Liver (tissue), 9 donors: ENCODE data around the gene C3. TPM values are rescaled to one million over a fixed set of nuclear protein-coding genes. Genes with fewer than 3 reads are reported as not detected.
A peak's percentile ranks its signal among the peaks of the same experiment; 100 is the strongest.

Experiments
- DNase-seq: peaks from one replicate; pipeline ENCODE4 v3.0.0-alpha.2; 2017; ENCODE audit warnings: low spot score
- H3K27ac ChIP-seq, 2 donors: one replicate each; pipeline ENCODE4 v1.7.0; 2013; ENCODE audit warnings: inconsistent platforms in 2 of 2, low read length in 2 of 2, control low read depth in 1 of 2, low read depth in 1 of 2, mild to moderate bottlenecking in 1 of 2
- H3K27me3 ChIP-seq, 4 donors: one replicate each; pipeline versions ENCODE4 v1.6.1 to v1.7.0; 2013; ENCODE audit warnings: low read length in 3 of 4, inconsistent platforms in 1 of 4, mild to moderate bottlenecking in 1 of 4, moderate library complexity in 1 of 4; ENCODE audit not compliant: control insufficient read depth in 4 of 4, insufficient read depth in 4 of 4
- H3K36me3 ChIP-seq, 4 donors: one replicate each; pipeline versions ENCODE4 v1.6.1 to v1.7.0; 2013; ENCODE audit warnings: low read length in 3 of 4, mild to moderate bottlenecking in 3 of 4, low read depth in 1 of 4, moderate library complexity in 1 of 4; ENCODE audit not compliant: control insufficient read depth in 4 of 4, insufficient read depth in 3 of 4
- H3K4me1 ChIP-seq, 4 donors: one replicate each; pipeline versions ENCODE4 v1.6.1 to v1.7.0; 2013; ENCODE audit warnings: low read length in 3 of 4, mild to moderate bottlenecking in 3 of 4, moderate library complexity in 1 of 4; ENCODE audit not compliant: control insufficient read depth in 4 of 4, insufficient read depth in 4 of 4
- H3K4me3 ChIP-seq, 3 donors: one replicate each; pipeline versions ENCODE4 v1.6.1 to v1.7.0; 2013; ENCODE audit warnings: low read length in 3 of 3, control low read depth in 1 of 3, low read depth in 1 of 3, mild to moderate bottlenecking in 1 of 3
- H3K9ac ChIP-seq, 2 donors: one replicate each; pipeline ENCODE4 v1.7.0; 2013; ENCODE audit warnings: low read length in 2 of 2, mild to moderate bottlenecking in 2 of 2, moderate library complexity in 2 of 2, control low read depth in 1 of 2, low read depth in 1 of 2
- H3K9me3 ChIP-seq, 4 donors: one replicate each; pipeline versions ENCODE4 v1.6.1 to v1.7.0; 2013; ENCODE audit warnings: low read length in 3 of 4; ENCODE audit not compliant: control insufficient read depth in 4 of 4
- EGR1 ChIP-seq, 2 donors: IDR thresholded peaks; 2 replicates each; pipeline ENCODE4 v1.6.1; 2016 to 2018; ENCODE audit warnings: antibody characterized with exemption in 2 of 2, low read depth in 2 of 2
- FOXA2 ChIP-seq: IDR thresholded peaks from 2 replicates; pipeline ENCODE4 v1.6.1; 2016; ENCODE audit warnings: antibody characterized with exemption
- GABPA ChIP-seq, 2 donors: IDR thresholded peaks in 1 of 2; conservative IDR thresholded peaks in 1 of 2; 2 replicates each; pipeline ENCODE4 v1.6.1; 2016; ENCODE audit warnings: antibody characterized with exemption in 2 of 2, mild to moderate bottlenecking in 1 of 2, moderate library complexity in 1 of 2
- HNF4G ChIP-seq: IDR thresholded peaks from 2 replicates; pipeline ENCODE4 v1.6.1; 2016; ENCODE audit warnings: antibody characterized with exemption
- JUND ChIP-seq, 2 donors: IDR thresholded peaks; 2 replicates each; pipeline ENCODE4 v1.6.1; 2016; ENCODE audit warnings: antibody characterized with exemption in 2 of 2
- NR2F2 ChIP-seq: IDR thresholded peaks from 2 replicates; pipeline ENCODE4 v1.6.1; 2016; ENCODE audit warnings: antibody characterized with exemption
- SP1 ChIP-seq: IDR thresholded peaks from 2 replicates; pipeline ENCODE4 v1.6.1; 2018; ENCODE audit warnings: antibody characterized with exemption, mild to moderate bottlenecking
- TAF1 ChIP-seq: conservative IDR thresholded peaks from 2 replicates; pipeline ENCODE4 v1.6.1; 2016; ENCODE audit warnings: antibody characterized with exemption, mild to moderate bottlenecking
- YY1 ChIP-seq: IDR thresholded peaks from 2 replicates; pipeline ENCODE4 v1.6.1; 2016; ENCODE audit warnings: antibody characterized with exemption, mild to moderate bottlenecking
- WGBS: extraction: QIAGEN DNeasy Blood & Tissue Kit; methylation state at CpG from one replicate; pipeline ENCODE4 v1.1.7; 2013; 5-methylcytosine and 5-hydroxymethylcytosine counted together
- polyA plus RNA-seq, 2 donors: library from polyadenylated mRNA; stranded (reverse) in 1 of 2; unstranded in 1 of 2; fragments of 200-250 nt in 1 of 2; fragments of >200 nt in 1 of 2; fragmentation: Nextera tagmentation in 1 of 2; extraction: Ambion mirVana in 1 of 2; gene quantifications; one replicate each; pipeline versions ENCODE4 v1.2.1 to v1.2.3, GENCODE V29; 2013 to 2015
- total RNA-seq, 2 donors: library from RNA; depleted of rRNA; stranded (reverse); fragments of >200 nt; gene quantifications; one replicate each; pipeline ENCODE4 v1.2.3, GENCODE V29; 2014
- TF ChIP-seq, protein P1 (sequence below): IDR thresholded peaks from 2 replicates; pipeline ENCODE4 v1.6.1; 2016; ENCODE audit warnings: antibody characterized with exemption
- TF ChIP-seq, protein P2 (sequence below): IDR thresholded peaks from 2 replicates; pipeline ENCODE4 v1.6.1; 2016; ENCODE audit warnings: antibody characterized with exemption
- TF ChIP-seq, protein P3 (sequence below): IDR thresholded peaks from 2 replicates; pipeline ENCODE4 v1.6.1; 2016; ENCODE audit warnings: antibody characterized with exemption, mild to moderate bottlenecking
- TF ChIP-seq, protein P4 (sequence below): fragments of 150-350 bp; IDR thresholded peaks from 2 replicates; pipeline ENCODE4 v1.5.1; 2017; ENCODE audit warnings: improper control_type of control experiment, low read depth, low read length; ENCODE audit not compliant: missing input control
- TF ChIP-seq, protein P5 (sequence below): IDR thresholded peaks from 2 replicates; pipeline ENCODE4 v1.6.1; 2016; ENCODE audit warnings: antibody characterized with exemption
- donor health status: healthy.
- donor health status: healthy.
- donor health status: healthy.
- donor health status: healthy.
- donor health status: healthy.

C3 gene
- total and polyA plus RNA-seq, 4 donors, result 4,543 to 9,349 (median 8,015) TPM

DNA sequence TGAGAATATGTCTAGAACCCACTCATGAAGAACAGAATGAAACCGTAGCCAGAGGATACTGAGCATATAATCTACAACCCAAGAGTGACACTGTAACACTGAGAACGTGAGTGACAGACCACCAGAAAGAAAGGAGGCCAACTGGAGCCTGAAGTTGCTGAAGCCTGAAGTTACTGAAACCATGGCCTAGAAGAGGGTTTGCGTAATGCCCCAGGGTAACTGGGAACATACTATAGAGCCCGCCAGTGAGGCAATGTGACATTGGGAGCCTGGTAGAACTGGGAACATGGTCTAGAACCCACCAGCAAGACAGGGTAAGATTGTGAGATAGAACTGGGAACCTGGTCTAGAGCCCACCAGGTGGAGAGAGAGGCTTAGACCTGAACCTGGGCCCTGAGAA is 35.0 kb downstream of the C3 start:
- DNase-seq, result no peak
- WGBS, result 91% methylated on average over 4 of the region's 4 CpGs
- H3K4me3 ChIP-seq, result no peak overlapping the region
- peak overlapping the region in 1 of 2 donors; percentile 44 for H3K27ac ChIP-seq
- TF ChIP-seq, protein P1, sequence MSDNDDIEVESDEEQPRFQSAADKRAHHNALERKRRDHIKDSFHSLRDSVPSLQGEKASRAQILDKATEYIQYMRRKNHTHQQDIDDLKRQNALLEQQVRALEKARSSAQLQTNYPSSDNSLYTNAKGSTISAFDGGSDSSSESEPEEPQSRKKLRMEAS, result no peak
- TF ChIP-seq, protein P2, sequence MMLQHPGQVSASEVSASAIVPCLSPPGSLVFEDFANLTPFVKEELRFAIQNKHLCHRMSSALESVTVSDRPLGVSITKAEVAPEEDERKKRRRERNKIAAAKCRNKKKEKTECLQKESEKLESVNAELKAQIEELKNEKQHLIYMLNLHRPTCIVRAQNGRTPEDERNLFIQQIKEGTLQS, result no peak
- H3K36me3 ChIP-seq, result peaks cover 30 to 88% (median 82%) of the 10 kb centered on the region in 4 donors
- H3K9me3 ChIP-seq, result no peaks in the 10 kb centered on the region
- no peaks in the 10 kb centered on the region for H3K27me3 ChIP-seq
- H3K9ac ChIP-seq, result peak overlapping the region in 1 of 2 donors; percentile 7
- H3K4me1 ChIP-seq, result peaks cover 0 to 10% (median 1%) of the 10 kb centered on the region in 4 donors

DNA sequence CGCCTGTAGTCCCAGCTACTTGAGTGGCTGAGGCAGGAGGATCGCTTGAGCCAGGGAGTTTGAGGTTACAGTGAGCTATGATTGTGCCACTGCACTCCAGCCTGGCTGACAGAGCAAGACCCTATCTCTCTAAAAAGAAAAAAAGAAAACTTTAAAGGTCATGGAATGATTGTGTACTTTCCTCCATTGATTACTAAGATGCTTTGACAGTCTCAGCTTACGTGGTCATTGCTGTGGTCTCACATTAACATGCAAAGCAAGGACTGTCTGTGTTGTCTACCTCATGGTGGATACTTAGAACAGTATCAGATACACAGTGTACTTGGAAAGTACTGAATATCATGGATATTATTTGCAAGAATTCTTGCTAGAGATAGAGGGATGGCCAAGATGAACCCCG is 36.5 kb downstream of the C3 start:
- no peak overlapping the region for H3K9ac ChIP-seq
- 89% methylated on average over 4 of the region's 4 CpGs for WGBS
- H3K27me3 ChIP-seq, result no peaks in the 10 kb centered on the region
- no peak overlapping the region for H3K27ac ChIP-seq
- no peaks in the 10 kb centered on the region for H3K9me3 ChIP-seq
- peaks cover 37 to 89% (median 84%) of the 10 kb centered on the region in 4 donors for H3K36me3 ChIP-seq
- peaks cover 0 to 7% (median 1%) of the 10 kb centered on the region in 4 donors for H3K4me1 ChIP-seq
- no peak for TF ChIP-seq EGR1 (IDR thresholded peaks at IDR 0.05; ENCODE audit: low read depth in 2 of 2)
- TF ChIP-seq GABPA (IDR thresholded peaks at IDR 0.05 in 1 of 2, conservative IDR thresholded peaks at IDR 0.05 in 1 of 2), result no peak
- TF ChIP-seq FOXA2, result no peak
- TF ChIP-seq, protein P3, sequence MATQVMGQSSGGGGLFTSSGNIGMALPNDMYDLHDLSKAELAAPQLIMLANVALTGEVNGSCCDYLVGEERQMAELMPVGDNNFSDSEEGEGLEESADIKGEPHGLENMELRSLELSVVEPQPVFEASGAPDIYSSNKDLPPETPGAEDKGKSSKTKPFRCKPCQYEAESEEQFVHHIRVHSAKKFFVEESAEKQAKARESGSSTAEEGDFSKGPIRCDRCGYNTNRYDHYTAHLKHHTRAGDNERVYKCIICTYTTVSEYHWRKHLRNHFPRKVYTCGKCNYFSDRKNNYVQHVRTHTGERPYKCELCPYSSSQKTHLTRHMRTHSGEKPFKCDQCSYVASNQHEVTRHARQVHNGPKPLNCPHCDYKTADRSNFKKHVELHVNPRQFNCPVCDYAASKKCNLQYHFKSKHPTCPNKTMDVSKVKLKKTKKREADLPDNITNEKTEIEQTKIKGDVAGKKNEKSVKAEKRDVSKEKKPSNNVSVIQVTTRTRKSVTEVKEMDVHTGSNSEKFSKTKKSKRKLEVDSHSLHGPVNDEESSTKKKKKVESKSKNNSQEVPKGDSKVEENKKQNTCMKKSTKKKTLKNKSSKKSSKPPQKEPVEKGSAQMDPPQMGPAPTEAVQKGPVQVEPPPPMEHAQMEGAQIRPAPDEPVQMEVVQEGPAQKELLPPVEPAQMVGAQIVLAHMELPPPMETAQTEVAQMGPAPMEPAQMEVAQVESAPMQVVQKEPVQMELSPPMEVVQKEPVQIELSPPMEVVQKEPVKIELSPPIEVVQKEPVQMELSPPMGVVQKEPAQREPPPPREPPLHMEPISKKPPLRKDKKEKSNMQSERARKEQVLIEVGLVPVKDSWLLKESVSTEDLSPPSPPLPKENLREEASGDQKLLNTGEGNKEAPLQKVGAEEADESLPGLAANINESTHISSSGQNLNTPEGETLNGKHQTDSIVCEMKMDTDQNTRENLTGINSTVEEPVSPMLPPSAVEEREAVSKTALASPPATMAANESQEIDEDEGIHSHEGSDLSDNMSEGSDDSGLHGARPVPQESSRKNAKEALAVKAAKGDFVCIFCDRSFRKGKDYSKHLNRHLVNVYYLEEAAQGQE, result no peak
- TF ChIP-seq SP1, result no peak
- TF ChIP-seq JUND (IDR thresholded peaks at IDR 0.05), result no peak
- TF ChIP-seq, protein P1, result no peak
- no peak for TF ChIP-seq HNF4G
- TF ChIP-seq, protein P4, sequence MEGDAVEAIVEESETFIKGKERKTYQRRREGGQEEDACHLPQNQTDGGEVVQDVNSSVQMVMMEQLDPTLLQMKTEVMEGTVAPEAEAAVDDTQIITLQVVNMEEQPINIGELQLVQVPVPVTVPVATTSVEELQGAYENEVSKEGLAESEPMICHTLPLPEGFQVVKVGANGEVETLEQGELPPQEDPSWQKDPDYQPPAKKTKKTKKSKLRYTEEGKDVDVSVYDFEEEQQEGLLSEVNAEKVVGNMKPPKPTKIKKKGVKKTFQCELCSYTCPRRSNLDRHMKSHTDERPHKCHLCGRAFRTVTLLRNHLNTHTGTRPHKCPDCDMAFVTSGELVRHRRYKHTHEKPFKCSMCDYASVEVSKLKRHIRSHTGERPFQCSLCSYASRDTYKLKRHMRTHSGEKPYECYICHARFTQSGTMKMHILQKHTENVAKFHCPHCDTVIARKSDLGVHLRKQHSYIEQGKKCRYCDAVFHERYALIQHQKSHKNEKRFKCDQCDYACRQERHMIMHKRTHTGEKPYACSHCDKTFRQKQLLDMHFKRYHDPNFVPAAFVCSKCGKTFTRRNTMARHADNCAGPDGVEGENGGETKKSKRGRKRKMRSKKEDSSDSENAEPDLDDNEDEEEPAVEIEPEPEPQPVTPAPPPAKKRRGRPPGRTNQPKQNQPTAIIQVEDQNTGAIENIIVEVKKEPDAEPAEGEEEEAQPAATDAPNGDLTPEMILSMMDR, result no peak
- TF ChIP-seq, protein P2, result no peak
- TF ChIP-seq NR2F2, result no peak
- TF ChIP-seq, protein P5, sequence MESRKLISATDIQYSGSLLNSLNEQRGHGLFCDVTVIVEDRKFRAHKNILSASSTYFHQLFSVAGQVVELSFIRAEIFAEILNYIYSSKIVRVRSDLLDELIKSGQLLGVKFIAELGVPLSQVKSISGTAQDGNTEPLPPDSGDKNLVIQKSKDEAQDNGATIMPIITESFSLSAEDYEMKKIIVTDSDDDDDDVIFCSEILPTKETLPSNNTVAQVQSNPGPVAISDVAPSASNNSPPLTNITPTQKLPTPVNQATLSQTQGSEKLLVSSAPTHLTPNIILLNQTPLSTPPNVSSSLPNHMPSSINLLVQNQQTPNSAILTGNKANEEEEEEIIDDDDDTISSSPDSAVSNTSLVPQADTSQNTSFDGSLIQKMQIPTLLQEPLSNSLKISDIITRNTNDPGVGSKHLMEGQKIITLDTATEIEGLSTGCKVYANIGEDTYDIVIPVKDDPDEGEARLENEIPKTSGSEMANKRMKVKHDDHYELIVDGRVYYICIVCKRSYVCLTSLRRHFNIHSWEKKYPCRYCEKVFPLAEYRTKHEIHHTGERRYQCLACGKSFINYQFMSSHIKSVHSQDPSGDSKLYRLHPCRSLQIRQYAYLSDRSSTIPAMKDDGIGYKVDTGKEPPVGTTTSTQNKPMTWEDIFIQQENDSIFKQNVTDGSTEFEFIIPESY, result no peak
- no peak for TF ChIP-seq YY1
- TF ChIP-seq TAF1, result no peak
- H3K4me3 ChIP-seq, result no peak overlapping the region
- no peak for DNase-seq
